Stimulated activated CD4-positive, alpha-beta T cell treated with anti-CD3 and anti-CD28 coated beads, Interleukin-2, amount 100 ng/mL, for 48 hours (primary cell): ENCODE results near the gene ITPRID2.

Experiments
- DNase-seq, 2 donors: peaks; one replicate each; pipeline ENCODE4 v3.0.0-alpha.2; 2020

Gene ITPRID2

DNA sequence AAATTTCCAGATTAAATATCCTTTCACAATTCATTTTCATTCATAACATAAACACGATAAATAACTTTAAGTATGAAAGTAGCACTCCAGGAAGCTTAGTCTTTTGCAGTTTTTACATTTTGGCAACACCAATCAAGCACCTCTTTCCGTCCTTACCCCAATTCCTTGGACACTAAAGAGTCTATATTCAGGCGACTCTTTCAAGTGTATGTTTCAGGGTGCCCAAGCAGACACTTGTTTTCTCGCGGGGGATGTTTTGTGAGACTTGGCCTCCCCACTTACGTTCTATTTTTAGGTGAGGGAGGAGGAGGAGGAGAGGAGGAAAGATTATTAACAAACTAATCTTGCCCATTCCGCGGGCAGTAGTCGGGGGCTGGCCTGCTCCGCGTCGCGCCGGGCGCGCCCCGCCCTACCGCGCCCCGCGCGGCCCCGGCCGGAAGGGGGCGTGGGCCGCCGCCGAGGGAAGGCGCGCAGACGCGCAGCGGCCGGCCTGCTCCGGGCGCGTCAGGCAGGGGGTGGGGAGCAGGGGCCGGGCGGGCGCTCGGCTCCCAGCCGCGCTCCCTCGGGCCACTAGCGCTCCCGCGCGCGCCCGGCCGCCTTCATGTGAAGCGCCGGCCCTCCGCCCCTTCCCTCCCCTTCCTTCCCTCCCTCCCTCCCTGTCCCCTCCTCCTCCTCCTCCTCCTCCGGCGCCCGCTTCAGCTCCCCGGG, at the start of gene ITPRID2:
TSS of gene ITPRID2 (plus strand) at position 473 of the 708 bp plus-strand sequence. CDS start 337 bp downstream, outside the sequence.
- DNase-seq = peak; percentile 55 to 64

DNA sequence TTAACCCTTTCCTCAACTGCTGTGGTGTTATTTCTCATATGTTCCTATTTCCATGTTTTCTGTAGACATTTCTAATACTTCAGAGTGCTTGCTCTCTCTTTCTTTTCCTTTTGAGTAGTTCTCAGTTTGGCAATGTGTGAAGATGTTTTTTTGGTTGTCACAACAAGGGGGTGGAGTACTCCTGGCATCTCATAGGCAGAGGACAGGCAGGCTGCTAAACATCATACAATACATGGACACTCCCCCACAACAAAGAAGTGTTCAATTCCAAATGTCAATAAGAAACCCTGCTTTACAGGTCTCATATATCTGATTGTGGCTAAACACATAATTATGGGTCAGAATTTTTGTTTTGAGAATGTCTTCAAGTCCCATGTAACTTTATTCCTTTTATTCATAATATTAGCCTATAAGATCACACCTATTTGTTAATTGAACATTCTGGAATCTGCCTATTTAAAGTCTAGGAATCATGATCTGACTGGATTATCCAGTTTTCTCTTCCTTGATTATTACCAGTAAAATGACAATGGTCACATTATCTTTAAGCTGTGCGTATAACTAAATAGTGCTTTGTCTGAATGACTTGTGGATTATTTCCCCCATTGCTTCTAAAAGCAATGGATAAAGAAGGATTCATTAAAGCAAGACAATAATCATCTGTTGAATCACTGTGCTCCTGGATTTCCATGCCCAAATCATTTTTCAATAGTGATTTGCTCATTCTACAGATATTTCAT, 46.8 kb upstream of the ITPRID2 start:
- DNase-seq = no peak

DNA sequence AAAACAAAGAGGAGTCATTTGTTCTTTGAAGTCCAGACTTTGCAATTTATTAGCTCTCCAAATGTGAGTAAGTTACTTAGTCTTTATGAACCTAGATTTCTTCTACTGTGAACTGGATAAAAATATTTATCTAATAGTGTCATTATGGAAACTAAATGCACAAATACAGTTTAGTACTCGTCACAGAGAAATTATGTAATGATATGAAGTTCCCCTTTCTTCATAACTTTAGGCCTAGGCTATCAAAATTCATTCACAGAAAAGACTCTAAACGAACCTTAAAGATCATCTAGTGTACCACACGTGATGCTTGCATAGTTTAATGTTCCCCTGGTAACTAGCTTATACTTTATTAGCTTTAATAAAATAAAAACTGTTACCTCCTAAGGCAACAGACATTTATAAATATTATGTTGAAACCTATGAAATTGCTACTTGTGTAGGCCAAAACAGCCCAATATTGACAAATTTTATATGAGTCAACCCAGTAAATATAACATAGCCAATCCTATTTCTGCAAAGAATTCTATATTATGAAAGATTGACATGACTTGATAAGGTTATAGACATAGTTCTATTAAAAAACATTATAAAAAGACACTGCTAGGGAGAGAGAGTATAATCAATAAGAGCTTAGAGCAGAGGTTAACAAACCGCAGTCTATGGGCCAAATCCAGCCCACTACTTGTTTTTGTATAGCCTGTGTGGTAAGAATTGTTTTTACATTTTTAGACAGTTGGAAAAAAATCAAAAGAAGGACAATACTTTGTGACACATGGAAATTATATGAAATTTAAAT, 44.9 kb upstream of the ITPRID2 start:
- DNase-seq = no peak

DNA sequence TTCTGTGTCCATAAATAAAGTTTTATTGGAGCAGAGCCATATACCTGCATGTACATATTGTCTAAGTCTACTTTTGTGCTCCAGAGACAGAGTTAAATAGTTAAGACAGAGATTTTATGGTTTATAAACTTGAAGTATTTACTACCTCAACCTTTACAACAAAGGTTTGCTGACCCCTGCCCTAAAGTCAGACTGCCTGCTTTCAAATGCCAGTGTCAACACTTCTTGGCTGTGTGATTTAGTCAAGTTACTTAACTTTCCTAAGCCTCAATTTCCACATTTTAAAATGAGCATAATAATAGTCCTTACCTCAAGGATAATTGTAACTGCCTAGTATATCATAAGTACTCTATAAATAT, 44.4 kb upstream of the ITPRID2 start:
- DNase-seq = no peak

DNA sequence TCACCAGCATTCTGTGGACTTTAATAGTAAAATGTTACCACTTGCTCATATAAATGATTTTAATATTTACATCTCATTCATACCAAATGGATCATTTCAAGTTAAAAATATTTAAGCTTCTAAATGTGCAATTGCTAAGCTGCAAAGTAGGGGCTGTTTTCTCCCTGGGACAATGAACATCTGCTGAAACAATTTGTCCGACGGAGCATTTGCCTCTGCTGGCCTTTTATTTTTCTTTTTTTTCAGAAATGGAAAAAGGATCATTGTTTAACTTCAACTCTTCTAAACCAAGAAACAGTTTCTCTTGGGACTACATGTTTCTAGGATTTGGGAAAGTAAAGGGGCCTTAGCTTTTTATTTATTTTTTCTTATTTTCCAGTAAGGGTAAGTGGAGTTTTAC, 43.8 kb upstream of the ITPRID2 start:
- no peak for DNase-seq

DNA sequence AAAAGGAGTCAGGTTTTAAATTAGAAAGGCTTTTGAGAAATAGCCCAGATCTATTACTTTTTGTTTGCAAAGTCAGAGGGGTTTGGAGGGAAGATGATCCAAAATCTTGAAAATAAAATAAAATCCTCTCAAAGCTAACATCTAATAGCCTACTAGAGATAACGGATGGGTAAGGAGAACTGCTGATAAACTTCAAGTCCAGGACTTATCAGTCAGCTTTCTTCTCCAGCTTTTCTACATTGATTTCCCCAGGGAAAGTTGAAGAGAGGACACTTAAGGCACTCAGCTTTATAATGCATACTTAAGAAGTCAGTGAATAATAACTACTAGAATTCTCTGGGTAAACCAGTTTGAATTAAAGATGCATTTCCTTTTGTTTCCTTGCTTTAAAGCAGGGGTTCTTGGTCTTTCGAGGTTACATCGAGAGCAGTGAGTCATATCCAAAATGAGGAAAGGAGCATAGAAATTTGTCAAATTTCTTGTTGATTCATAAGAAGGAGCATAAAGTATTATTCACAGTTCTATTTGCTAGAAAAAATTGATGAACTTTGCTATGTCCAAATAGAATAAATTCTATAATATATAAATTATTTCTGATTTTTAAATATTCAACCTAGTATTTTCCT, 43.2 kb upstream of the ITPRID2 start:
- no peak for DNase-seq

DNA sequence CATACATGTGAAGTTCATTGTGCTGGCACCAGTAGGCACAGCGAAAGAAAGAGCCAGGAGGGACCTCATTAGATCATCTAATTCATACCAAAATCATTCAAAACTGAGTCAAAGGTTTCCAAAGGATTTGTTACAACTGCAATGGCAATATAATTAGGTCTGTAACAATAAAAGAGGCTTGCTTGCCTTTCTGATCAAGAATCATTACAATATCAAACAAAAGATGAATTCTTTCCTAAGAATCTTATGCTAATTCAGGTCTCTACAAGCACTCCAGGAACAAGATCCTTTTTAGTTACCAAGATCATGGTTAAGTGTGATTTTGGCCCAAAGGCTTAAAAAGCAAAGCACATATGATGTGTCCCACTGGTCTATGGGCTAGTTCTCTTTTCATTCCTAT, 41.9 kb upstream of the ITPRID2 start:
- DNase-seq = no peak

DNA sequence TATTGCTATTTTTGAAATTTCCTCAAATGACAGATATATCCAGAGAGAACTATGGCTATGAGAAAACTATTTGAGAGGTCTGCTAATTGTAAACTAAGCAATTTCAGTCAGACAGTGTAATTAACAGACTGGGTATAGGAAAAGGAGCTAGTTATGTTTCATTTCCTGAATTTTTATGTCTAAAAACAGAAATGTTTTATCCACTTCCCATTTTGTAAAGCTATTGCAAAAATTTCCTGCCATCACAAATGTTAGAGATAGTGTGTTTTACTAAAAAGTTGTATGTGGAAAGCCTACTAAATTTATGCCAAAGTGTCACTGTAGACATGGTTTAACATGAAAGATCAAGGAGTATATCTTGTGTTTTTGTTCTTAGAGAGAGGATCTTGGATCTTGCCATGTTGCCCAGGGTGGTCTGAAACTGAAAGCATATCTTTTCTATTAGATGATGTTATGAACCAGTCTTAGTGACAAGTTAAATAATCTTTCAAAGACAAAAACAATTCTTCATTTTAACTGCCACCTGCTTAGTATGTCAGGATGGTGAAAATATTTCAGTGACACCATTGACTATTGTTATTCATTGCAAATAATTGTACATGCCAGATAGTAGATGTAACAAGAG, 40.5 kb upstream of the ITPRID2 start:
- DNase-seq = no peak

DNA sequence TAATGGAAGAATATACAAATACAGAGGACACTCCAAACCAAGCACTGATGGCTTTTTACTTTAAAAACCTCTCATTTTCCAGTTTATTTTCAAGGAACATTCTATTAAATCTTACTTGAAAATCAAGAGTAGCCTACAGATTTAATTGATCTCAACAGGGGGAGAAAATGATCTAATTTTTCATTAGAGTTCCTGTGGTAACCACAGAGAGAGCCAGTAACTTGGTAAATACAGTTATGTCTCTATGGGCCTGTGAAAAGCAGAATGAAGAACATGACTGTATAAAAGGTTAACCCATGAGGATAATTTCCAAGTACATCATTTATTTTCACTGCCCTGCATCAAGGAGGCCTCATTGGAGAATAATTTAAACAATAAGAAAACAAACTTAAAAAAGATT, 39.8 kb upstream of the ITPRID2 start:
- DNase-seq = no peak

DNA sequence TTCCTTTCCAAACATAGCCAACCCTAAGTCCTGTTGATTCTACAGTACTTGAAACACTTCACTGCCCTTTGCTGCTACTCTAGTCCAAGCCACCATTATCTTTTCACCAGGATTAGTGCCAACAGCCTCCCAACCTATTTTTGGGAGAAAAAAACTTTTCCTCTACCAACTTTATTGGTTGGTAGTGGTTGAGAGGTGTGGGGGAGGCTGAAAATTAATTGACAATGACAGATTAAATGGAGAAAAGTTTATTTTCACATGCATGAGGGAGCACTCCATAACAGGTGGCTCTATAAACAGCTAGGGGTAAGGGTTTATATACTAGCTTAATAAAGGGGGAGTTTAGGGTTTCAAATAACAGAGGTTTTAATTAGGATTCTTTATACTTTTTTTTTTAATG, 37.8 kb upstream of the ITPRID2 start:
- no peak for DNase-seq

DNA sequence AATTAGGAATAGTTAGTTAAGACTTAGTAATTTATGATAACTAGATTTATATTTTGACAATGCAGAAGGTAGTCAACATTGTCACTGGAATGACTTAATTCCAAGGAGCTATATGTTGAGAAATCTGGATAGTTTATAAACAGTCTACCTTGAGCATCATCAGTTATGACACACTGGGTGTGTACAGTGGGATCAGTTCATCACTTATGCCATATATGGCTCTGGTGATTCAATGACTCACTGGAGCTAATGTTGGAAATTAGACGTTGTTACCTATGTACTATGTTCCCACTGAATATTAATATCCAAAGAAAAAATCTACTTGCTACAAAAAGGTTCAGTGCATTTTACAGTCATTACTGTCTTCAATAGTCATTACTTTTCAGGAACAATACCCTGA, 34.0 kb upstream of the ITPRID2 start:
- DNase-seq = no peak

DNA sequence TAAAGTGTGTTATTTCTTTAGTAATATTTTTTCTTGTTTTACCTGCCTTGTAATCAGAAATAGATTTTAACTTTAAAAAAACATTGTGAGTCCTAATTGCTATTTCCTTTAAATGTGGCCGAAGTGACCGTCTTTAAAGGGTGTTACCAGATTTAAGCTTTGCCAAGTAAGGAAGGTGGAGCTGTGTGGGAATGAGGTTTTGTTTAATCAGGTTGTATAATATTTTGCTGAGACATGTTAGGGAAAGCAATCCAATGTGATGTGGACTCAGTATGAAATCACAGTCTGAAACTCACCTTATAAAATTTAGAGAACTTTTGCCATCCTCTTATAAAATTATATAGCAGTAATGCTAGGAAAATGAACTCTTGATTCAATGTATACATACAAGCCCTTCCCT, 32.9 kb upstream of the ITPRID2 start:
- DNase-seq = no peak

DNA sequence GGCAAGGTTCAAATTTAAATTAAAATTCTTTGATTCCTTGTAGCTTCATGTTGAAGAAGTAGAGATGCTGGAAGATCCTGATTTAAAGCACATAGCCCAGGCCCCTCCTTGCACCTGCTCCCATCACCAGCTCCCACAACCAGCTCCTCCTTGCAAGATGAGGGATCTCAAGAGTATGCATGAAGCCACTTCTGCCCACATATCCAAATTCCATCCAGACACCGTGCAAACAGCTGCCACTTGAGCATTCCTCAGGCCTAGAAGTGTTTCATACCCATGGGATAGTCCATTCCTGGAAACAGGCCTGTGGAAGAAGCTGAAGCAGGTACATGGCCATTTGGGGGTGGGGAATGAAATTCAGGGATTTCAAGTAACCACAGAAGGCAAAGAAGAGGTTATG, 32.4 kb upstream of the ITPRID2 start:
- DNase-seq = no peak

DNA sequence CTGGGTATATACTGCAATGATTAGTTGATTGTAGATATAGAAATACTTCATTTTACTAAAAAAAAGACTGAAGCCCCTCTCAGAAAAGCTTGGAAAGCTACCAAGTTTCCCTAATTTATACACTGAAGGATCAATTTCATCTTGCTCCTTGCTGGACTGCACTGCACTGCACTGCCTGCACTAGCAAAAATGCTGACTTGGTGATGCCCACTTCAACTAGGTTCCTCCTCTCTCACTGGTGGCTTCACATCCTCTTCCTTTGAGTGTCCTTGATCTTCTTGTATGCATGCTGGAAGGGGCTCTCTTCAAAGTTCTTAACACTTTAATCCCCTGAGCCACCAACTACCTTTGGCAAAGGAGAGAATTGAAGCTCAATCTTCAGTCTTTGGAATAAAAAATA, 31.7 kb upstream of the ITPRID2 start:
- DNase-seq = no peak

DNA sequence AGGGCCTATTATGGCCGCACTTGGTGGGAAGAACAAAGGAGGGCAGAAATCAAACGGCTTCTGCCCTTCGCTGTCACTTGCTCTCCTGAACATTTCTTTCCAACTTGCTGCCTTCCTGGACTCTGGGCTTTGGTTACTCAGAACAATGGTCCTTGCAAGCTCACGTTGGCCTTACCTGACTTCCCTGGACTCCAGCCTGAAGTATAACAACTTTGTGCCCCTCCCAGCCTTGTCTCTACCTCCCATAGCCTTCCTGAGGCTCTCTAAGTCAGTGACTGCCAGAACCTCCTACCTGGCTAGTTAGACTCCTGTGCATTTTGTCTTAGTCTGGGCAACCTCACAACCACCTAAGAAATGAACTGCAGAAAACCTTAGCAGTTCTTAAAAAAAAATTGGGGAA, 30.2 kb upstream of the ITPRID2 start:
- no peak for DNase-seq

DNA sequence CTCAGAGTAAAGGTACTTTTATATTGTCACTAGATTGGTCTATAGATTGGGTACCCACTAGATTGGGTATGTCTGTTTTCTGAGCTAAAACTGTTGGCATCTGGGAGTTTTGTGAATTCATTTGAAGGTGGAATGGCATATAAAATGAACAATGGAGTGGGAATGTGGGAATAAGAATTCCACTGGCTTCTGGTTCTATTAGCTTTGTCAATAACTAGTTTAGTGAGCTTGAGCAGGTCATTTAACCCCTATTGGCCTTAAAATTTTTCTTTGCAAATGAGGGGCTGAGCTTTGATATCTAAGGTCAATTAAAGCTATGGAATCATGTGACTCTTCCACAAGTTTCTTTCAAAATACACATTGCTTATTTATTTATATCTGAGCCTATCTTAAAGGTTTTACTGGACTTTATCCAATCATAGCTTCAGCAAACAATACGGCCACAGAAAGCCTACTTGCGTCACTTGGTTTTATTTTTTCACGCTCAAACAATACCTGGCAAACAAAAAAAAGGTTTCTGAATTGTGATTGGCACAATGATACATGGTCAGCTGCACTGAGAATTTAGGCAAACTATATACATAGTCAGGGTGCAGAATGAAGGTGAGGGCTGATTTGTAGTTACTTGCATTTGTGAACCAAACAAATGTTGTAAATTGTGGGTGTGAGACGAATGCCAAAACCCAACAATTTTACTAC, 28.8 kb upstream of the ITPRID2 start:
- DNase-seq = no peak

DNA sequence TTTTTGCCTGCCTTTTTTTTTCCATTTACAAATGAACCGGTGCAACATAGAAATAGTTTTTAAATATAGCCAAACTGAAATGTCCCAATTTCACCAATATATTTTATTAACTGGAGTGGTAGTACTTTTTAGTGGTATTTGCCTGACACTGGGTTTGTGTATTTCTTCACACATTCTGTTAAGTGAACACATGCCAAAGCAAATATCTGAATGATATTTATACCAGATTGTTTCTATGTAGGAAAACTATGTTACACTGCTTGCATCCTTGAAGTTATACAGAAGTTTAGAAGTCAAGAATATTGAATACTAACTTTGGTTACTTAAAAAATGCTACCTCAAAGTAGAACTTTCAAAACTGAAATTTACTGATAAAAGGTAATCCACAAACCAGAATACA, 19.4 kb upstream of the ITPRID2 start:
- no peak for DNase-seq

DNA sequence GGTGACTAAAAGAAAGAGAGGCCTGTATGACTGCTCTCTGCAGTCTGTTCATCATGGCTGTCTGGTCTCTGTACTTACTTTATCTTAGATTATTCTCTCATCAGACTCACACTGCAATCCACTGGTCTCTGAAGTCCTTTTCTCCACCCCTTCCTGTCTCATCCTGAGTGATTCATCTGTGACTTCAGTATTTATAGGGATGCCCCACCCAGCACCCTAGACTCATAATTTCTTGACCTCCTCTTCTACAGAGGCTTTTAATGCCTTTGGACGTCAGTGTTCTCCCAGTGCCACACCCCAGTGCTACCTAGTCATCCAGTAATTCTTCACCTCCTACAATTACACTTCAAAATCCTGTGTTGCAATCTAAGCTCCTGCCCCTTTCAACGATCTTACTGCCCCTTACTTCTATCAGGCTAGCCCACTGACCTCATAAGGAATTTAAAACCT, 14.9 kb upstream of the ITPRID2 start:
- no peak for DNase-seq

DNA sequence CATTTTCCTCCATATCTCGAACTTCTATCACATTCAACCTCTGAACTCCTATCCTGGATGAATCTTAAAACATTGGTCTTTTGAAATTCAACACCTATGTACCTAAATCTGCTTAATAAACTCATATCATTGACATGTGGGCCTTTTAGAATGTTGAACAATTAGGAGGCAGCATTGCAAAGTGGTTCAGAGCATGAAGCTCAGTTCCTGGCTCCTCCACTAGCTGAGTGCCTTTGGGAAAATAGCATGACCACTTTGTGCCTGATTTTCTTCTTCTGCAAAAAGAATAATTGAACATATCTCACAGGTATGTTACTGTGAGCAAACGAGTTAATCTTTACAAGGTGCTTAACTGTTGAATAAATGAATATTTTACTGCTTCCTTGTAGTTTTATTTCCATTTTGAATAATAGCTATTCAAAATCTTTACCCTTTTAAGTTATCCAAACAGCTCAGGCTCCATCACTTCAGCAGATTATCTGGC, 14.3 kb upstream of the ITPRID2 start:
- DNase-seq = no peak

DNA sequence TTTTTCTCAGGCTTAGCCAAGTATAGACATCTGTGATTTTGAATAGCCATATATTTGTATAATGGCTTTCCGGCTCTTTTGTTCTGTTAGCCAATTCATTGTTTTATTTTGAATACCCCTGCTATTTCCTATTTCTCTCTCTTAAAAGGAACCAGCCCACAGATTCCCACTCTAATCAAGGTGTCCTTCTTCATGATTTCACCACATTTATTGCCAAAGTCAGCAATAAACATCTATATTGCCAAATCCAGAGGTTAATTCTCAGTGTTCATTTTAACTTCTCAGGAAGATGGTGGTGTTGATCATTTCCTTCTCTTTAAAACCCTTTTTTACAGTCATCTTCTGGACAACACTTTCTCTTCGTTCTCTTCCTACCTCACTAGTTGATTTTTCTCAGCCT, 13.1 kb upstream of the ITPRID2 start:
- DNase-seq = no peak

DNA sequence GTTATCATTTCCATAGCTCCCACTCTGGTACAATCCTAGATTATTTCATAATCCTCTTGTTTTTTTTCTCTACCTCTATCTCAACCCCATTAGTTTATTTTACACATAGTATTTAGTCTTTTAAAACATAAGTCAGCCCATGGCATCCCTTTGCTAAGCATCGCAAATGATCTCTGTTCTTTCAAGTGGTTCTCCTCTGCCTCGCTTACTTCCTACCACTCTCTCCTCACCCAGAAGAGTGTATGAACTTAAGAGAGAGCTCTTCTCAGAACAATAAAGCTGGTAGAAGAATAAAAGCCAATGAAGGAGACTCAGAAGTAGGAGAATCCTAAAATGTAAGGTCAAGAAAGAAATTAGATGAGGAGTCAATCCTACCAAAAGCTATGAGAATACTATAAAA, 12.2 kb upstream of the ITPRID2 start:
- no peak for DNase-seq
